Aorta (tissue), 5 donors: Measurements from ENCODE around the gene NPIPA7. TPM values are rescaled to one million over a fixed set of nuclear protein-coding genes. Genes with fewer than 3 reads are reported as not detected.
"Not testable (repeated sequence)": the region's sequence is repeated elsewhere in the genome, so short reads cannot be mapped to it uniquely, and the experiment has no call there.

Experiments
- ATAC-seq: fragments of 200-7000 bp; cut with Tn5 transposase; one replicate; pipeline ENCODE4 v1.9.1; 2022; ENCODE audit warnings: moderate library complexity; ENCODE audit not compliant: low FRiP score
- DNase-seq, 2 donors: peaks; one replicate each; pipeline ENCODE4 v3.0.0-alpha.2; 2020
- H3K27ac ChIP-seq, 2 donors: one replicate each; pipeline ENCODE4 v1.5.1; 2013; ENCODE audit warnings: low read length in 2 of 2, mild to moderate bottlenecking in 2 of 2, moderate library complexity in 2 of 2, control low read depth in 1 of 2, inconsistent platforms in 1 of 2, low read depth in 1 of 2
- H3K27me3 ChIP-seq, 2 donors: one replicate each; pipeline ENCODE4 v1.6.1; 2013; ENCODE audit warnings: control low read depth in 1 of 2, low read length in 1 of 2, mild to moderate bottlenecking in 1 of 2, moderate library complexity in 1 of 2; ENCODE audit not compliant: insufficient read depth in 2 of 2, control insufficient read depth in 1 of 2
- H3K36me3 ChIP-seq, 2 donors: one replicate each; pipeline ENCODE4 v1.6.1; 2013; ENCODE audit warnings: control low read depth in 1 of 2, low read length in 1 of 2, mild to moderate bottlenecking in 1 of 2; ENCODE audit not compliant: insufficient read depth in 2 of 2, control insufficient read depth in 1 of 2
- H3K4me1 ChIP-seq, 2 donors: one replicate each; pipeline ENCODE4 v1.6.1; 2013; ENCODE audit warnings: low read length in 2 of 2, control low read depth in 1 of 2, mild to moderate bottlenecking in 1 of 2, moderate library complexity in 1 of 2; ENCODE audit not compliant: insufficient read depth in 2 of 2, control insufficient read depth in 1 of 2
- H3K4me3 ChIP-seq, 2 donors: one replicate each; pipeline ENCODE4 v1.5.1; 2013; ENCODE audit warnings: low read length in 2 of 2, control low read depth in 1 of 2, mild to moderate bottlenecking in 1 of 2
- H3K9me3 ChIP-seq: one replicate; pipeline ENCODE4 v1.6.1; 2013; ENCODE audit warnings: mild to moderate bottlenecking, low read length; ENCODE audit not compliant: control insufficient read depth
- WGBS, 2 donors: extraction: QIAGEN DNeasy Blood & Tissue Kit; methylation state at CpG; one replicate each; pipeline ENCODE4 v1.1.7; 2013; 5-methylcytosine and 5-hydroxymethylcytosine counted together
- intact Hi-C, 2 donors: fragments of 100-400 bp; cut with DNase I; formaldehyde crosslinking; loops; one replicate each; pipeline versions ENCODE4 v1.14.2 to v1.15.0; 2022
- long read RNA-seq, 2 donors: library from polyadenylated mRNA; unstranded; transcript quantifications; one replicate each; pipeline ENCODE4 v2.0.0, GENCODE V29; 2020 to 2021
- polyA plus RNA-seq, 2 donors: library from polyadenylated mRNA; stranded (reverse); fragments of 200-250 nt; gene quantifications; one replicate each; pipeline ENCODE4 v1.2.3, GENCODE V29; 2013
- total RNA-seq, 2 donors: library from RNA; stranded (reverse); fragmentation: NEBNext Ultra II Directional; extraction: Animal tissue kit (Norgen Biotek cat#: 25700); gene quantifications; one replicate each; pipeline ENCODE4 v1.2.1, GENCODE V29; 2021
- donor health status: healthy with polysubstance abuse.
- donor health status: Bipolar disorder and iron deficiency.
- donor health status: DM: no; HTN: no; CAD: no.
- donor health status: DM: no; HTN: no; CAD: no.
- donor health status: DM: yes; HTN: yes; CAD: no.

Gene NPIPA7
- total RNA-seq, result 10 to 100 TPM in 1 of 2 donors, 1 to 10 TPM in 1; 7.5 to 25.3 TPM
- polyA plus RNA-seq, result 10 to 100 TPM in 1 of 2 donors, not detected in 1; 13.9 TPM
- long read RNA-seq, donor 1, result 0 reads
- long read RNA-seq, donor 2, partial matches to known transcripts, result 0 of 1 reads
- long read RNA-seq, donor 2, other reads (novel, unspliced or antisense), result 1 of 1 reads

DNA sequence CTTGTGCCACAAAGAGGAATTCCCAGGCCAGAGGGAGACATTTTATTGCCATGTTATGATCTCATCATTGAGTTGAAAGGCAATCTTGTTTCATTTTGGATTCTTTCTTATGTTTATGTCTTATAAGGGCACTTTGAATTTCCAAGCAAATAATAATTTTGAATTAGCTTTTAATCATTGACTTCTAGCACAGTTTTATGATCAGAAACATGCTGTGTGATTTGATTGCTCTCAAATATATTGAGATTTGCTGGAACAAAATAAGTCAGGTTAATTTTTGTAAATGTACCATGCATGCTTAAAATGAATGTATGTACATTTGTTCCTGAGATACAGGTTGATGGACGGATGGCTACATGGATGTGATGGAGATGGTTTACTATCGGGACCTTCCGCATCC lies at the start of gene NPIPA7:
TSS of gene NPIPA7 (plus strand) at position 301 of the 400 bp plus-strand sequence. CDS start 105 bp downstream, outside the sequence.
- H3K36me3 ChIP-seq, H3K27me3 ChIP-seq, H3K4me1 ChIP-seq, H3K9me3 ChIP-seq, intact Hi-C loops, H3K4me3 ChIP-seq, DNase-seq, ATAC-seq, H3K27ac ChIP-seq: not testable (repeated sequence)
- WGBS, 2 donors, result no CpG with 5 or more reads among the region's 3 CpGs

- H3K9me3 ChIP-seq, H3K27me3 ChIP-seq, H3K36me3 ChIP-seq, H3K27ac ChIP-seq, intact Hi-C loops, H3K4me3 ChIP-seq, ATAC-seq, H3K4me1 ChIP-seq: not testable (repeated sequence)
- WGBS, 2 donors, result 91 to 92% methylated on average over 8 to 13 of the region's 23 CpGs
- DNase-seq, result peak; percentile 43 to 75
Measured at GRCh38 chr16:16331466-16331865, 47.5 kb upstream of the NPIPA7 start.

GRCh38 chr16:16357556-16357955 lies 21.4 kb upstream of the NPIPA7 start:
- WGBS, 2 donors, result 75 to 78% methylated on average over 11 to 13 of the region's 30 CpGs
- DNase-seq, result peak; percentile 9
- intact Hi-C loops, result not testable (repeated sequence)

GRCh38 chr16:16358539-16359240 lies 20.2 kb upstream of the NPIPA7 start:
- peak; percentile 9 to 18 for DNase-seq
- not testable (repeated sequence) for ATAC-seq

More at GRCh38 chr16:16357556-16357955, 21.4 kb upstream of the NPIPA7 start:
- not testable (repeated sequence) for H3K27ac ChIP-seq, H3K4me1 ChIP-seq, H3K9me3 ChIP-seq, ATAC-seq, H3K36me3 ChIP-seq, H3K4me3 ChIP-seq, H3K27me3 ChIP-seq

GRCh38 chr16:16363595-16363994 lies 15.3 kb upstream of the NPIPA7 start:
- H3K9me3 ChIP-seq, H3K27me3 ChIP-seq, H3K36me3 ChIP-seq, H3K27ac ChIP-seq, intact Hi-C loops, ATAC-seq, H3K4me3 ChIP-seq, H3K4me1 ChIP-seq: not testable (repeated sequence)
- peak; percentile 29 to 67 for DNase-seq
- WGBS, 2 donors, result 94 to 96% methylated on average over 6 to 16 of the region's 31 CpGs

More at GRCh38 chr16:16358539-16359240, 20.2 kb upstream of the NPIPA7 start:
- H3K27me3 ChIP-seq, H3K9me3 ChIP-seq, H3K4me1 ChIP-seq, H3K27ac ChIP-seq, H3K4me3 ChIP-seq, H3K36me3 ChIP-seq, intact Hi-C loops: not testable (repeated sequence)
- 83% methylated on average over 24 of the region's 40 CpGs; no CpG with 5 or more reads in 1 of the 2 donors for WGBS, 2 donors

DNA sequence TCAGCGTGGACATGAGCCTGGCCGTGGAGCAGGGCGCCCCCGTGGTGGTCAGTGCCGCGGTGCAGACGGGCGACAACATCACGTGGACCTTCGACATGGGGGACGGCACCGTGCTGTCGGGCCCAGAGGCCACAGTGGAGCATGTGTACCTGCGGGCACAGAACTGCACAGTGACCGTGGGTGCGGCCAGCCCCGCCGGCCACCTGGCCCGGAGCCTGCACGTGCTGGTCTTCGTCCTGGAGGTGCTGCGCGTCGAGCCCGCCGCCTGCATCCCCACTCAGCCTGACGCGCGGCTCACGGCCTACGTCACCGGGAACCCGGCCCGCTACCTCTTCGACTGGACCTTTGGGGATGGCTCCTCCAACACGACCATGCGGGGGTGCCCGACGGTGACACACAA lies 14.8 kb upstream of the NPIPA7 start:
- H3K27ac ChIP-seq, intact Hi-C loops: not testable (repeated sequence)

GRCh38 chr16:16364701-16365100 lies 14.2 kb upstream of the NPIPA7 start:
- DNase-seq, result peak in 1 of 2 donors; percentile 14
- H3K9me3 ChIP-seq, H3K27ac ChIP-seq, H3K4me3 ChIP-seq, intact Hi-C loops, H3K4me1 ChIP-seq, H3K27me3 ChIP-seq, H3K36me3 ChIP-seq: not testable (repeated sequence)
- ATAC-seq, result peak; percentile 50
- WGBS, 2 donors, result 91 to 96% methylated on average over 5 to 9 of the region's 28 CpGs

More for the DNA sequence above, 14.8 kb upstream of the NPIPA7 start:
- peak; percentile 27 for ATAC-seq
- WGBS, 2 donors, result no CpG with 5 or more reads among the region's 39 CpGs
- not testable (repeated sequence) for H3K36me3 ChIP-seq, DNase-seq, H3K4me1 ChIP-seq, H3K4me3 ChIP-seq, H3K27me3 ChIP-seq, H3K9me3 ChIP-seq

- ATAC-seq, result peak; percentile 78
- intact Hi-C loops, H3K4me1 ChIP-seq, H3K9me3 ChIP-seq, H3K4me3 ChIP-seq, H3K27me3 ChIP-seq, H3K36me3 ChIP-seq, H3K27ac ChIP-seq: not testable (repeated sequence)
- DNase-seq, result peak; percentile 45 to 64
- 92 to 96% methylated on average over 20 of the region's 21 CpGs for WGBS, 2 donors
Measured at GRCh38 chr16:16365319-16365718, 13.6 kb upstream of the NPIPA7 start.

DNA sequence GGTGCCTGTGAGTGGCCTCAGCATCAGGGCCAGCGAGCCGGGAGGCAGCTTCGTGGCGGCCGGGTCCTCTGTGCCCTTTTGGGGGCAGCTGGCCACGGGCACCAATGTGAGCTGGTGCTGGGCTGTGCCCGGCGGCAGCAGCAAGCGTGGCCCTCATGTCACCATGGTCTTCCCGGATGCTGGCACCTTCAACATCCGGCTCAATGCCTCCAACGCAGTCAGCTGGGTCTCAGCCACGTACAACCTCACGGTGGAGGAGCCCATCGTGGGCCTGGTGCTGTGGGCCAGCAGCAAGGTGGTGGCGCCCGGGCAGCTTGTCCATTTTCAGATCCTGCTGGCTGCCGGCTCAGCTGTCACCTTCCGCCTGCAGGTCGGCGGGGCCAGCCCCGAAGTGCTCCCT lies 13.1 kb upstream of the NPIPA7 start:
- peak; percentile 7 for ATAC-seq
- H3K4me3 ChIP-seq, H3K9me3 ChIP-seq, H3K27ac ChIP-seq, intact Hi-C loops, H3K4me1 ChIP-seq, H3K36me3 ChIP-seq, H3K27me3 ChIP-seq: not testable (repeated sequence)
- 91% methylated on average over 9 of the region's 22 CpGs; no CpG with 5 or more reads in 1 of the 2 donors for WGBS, 2 donors
- peak; percentile 34 to 36 for DNase-seq
